Body of pancreas (tissue), 4 donors: ENCODE data around the gene ZNF883. TPM values are rescaled to one million over a fixed set of nuclear protein-coding genes. Genes with fewer than 3 reads are reported as not detected.

ENCODE experiments used
- ATAC-seq: fragments of 150-250 bp; one replicate; pipeline ENCODE4 v1.9.1; 2016
- DNase-seq, 4 donors: peaks; one replicate each; pipeline ENCODE4 v3.0.0-alpha.2; 2019
- H3K27ac ChIP-seq, 4 donors: fragments of 200-600 bp; sonication (generic); 1 replicate in 3 of 4; 2 replicates in 1 of 4; pipeline versions ENCODE4 v1.5.1 to v1.6.1; 2016 to 2019; ENCODE audit warnings: mild to moderate bottlenecking in 1 of 4, mixed read lengths in 1 of 4, moderate library complexity in 1 of 4
- H3K27me3 ChIP-seq, 2 donors: fragments of 200-600 bp; sonication (generic); one replicate each; pipeline ENCODE4 v1.6.0; 2016; ENCODE audit warnings: mild to moderate bottlenecking in 1 of 2
- H3K36me3 ChIP-seq, 2 donors: fragments of 200-600 bp; sonication (generic); replicated peaks in 1 of 2; 2 replicates each; pipeline ENCODE4 v1.5.1; 2016; ENCODE audit warnings: low read depth in 2 of 2; ENCODE audit not compliant: insufficient read depth in 1 of 2
- H3K4me1 ChIP-seq: fragments of 200-600 bp; sonication (generic); one replicate; pipeline ENCODE4 v1.6.0; 2016
- H3K4me3 ChIP-seq, 2 donors: fragments of 200-600 bp; sonication (generic); 1 replicate in 1 of 2; 2 replicates in 1 of 2; pipeline ENCODE4 v1.5.1; 2016 to 2019
- H3K9me3 ChIP-seq, 3 donors: fragments of 200-600 bp; sonication (generic); 1 replicate in 2 of 3; 2 replicates in 1 of 3; pipeline ENCODE4 v1.5.1; 2016
- POLR2A ChIP-seq, 3 donors: fragments of 450-650 bp; IDR thresholded peaks; one replicate each; pipeline ENCODE4 v1.6.1; 2016; ENCODE audit warnings: antibody characterized with exemption in 3 of 3, mild to moderate bottlenecking in 2 of 3
- WGBS, 2 donors: methylation state at CpG; one replicate each; pipeline ENCODE4 v1.1.5; 2017; 5-methylcytosine and 5-hydroxymethylcytosine counted together
- intact Hi-C: fragments of 100-400 bp; cut with DNase I; formaldehyde crosslinking; loops from one replicate; pipeline ENCODE4 v1.15.1; 2023
- total RNA-seq, 2 donors: library from RNA; depleted of rRNA; stranded (reverse); fragments of >200 nt; gene quantifications; one replicate each; pipeline ENCODE4 v1.1.0, GENCODE V29; 2016
- TF ChIP-seq, protein P1 (sequence below), 7 experiments: fragments of 450-650 bp in 4 of 7; fragments of 200-600 bp in 3 of 7; sonication (generic) in 3 of 7; IDR thresholded peaks; one replicate each; pipeline ENCODE4 v1.5.1; 2016 to 2019; ENCODE audit warnings: antibody characterized with exemption in 7 of 7

The ZNF883 gene
- total RNA-seq, 2 donors from 2014 or later, result 2.6 TPM; not detected in 1

DNA sequence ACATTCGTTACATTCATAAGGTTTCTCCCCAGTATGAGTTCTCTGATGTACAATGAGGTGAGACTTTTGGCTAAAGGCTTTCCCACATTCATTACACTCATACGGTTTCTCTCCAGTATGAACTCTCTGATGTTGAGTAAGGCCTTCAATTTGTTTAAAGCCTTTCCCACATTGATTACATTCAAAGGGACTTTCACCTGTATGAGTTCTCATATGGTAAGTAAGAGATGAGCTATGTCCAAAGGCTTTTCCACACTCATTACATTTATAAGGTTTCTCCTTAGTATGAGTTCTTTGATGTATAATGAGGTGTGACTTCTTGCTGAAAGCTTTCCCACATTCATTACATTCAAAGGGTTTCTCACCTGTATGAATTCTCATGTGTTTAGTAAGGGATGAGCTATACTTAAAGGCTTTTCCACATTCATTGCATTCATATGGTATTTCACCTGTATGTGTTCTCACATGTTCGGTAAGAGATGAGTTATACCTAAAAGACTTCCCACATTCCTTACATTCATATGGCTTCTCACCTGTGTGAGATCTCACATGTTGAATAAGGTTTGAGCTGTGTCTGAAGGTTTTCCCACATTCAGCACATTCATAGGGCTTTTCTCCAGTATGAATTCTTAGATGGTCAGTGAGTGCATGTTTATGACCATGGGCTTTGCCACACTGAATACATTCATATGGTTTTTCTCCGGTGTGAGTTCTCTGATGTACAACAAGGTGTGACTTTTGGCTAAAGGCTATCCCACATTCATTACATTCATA, 31.1 kb upstream of the ZNF883 start:
- no peaks in the 10 kb centered on the region for H3K27me3 ChIP-seq
- H3K4me3 ChIP-seq, result no peak overlapping the region
- peaks cover 0 to 63% (median 17%) of the 10 kb centered on the region in 3 donors for H3K9me3 ChIP-seq
- H3K27ac ChIP-seq, result no peak overlapping the region
- H3K36me3 ChIP-seq, result peaks cover 8 to 18% of the 10 kb centered on the region in 2 donors
- WGBS, 2 donors, result 78 to 87% methylated on average over 4 of the region's 4 CpGs
- no peaks in the 10 kb centered on the region for H3K4me1 ChIP-seq
- TF ChIP-seq POLR2A (IDR thresholded peaks at IDR 0.05), result no peak
- TF ChIP-seq, protein P1, sequence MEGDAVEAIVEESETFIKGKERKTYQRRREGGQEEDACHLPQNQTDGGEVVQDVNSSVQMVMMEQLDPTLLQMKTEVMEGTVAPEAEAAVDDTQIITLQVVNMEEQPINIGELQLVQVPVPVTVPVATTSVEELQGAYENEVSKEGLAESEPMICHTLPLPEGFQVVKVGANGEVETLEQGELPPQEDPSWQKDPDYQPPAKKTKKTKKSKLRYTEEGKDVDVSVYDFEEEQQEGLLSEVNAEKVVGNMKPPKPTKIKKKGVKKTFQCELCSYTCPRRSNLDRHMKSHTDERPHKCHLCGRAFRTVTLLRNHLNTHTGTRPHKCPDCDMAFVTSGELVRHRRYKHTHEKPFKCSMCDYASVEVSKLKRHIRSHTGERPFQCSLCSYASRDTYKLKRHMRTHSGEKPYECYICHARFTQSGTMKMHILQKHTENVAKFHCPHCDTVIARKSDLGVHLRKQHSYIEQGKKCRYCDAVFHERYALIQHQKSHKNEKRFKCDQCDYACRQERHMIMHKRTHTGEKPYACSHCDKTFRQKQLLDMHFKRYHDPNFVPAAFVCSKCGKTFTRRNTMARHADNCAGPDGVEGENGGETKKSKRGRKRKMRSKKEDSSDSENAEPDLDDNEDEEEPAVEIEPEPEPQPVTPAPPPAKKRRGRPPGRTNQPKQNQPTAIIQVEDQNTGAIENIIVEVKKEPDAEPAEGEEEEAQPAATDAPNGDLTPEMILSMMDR (IDR thresholded peaks at IDR 0.05), result no peak
- DNase-seq, result no peak
- intact Hi-C loops, result no loop called here
- no peak for ATAC-seq

DNA sequence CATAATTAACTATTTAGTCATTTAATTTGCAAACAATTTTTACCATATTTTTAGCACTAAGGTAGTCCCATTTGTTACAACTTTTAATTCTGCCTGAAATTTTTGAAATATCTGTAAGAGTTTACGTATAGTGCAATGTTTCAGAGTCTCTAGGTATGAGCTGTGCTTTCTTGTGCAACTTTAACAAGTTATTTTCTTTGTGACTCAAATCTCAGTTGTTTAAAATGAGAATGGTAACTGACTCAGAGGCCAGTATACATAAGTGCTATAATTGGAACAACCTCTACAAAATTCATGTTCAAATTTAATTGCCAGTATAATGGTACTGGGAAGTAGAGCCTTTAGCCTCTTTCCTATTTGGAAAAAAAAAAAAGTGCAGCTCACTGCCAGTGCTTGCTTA, 14.2 kb upstream of the ZNF883 start:
- DNase-seq (no peak), ATAC-seq (no peak)
- TF ChIP-seq, protein P1 (IDR thresholded peaks at IDR 0.05), result no peak
- TF ChIP-seq POLR2A (IDR thresholded peaks at IDR 0.05), result no peak
- Histone ChIP-seq H3K27ac (no peak overlapping the region), H3K4me3 (no peak overlapping the region), H3K4me1 (no peaks in the 10 kb centered on the region), H3K27me3 (no peaks in the 10 kb centered on the region), H3K9me3 (peaks cover 0 to 29% (median 0%) of the 10 kb centered on the region in 3 donors), H3K36me3 (no peaks in the 10 kb centered on the region)
- 43 to 50% methylated on average over 1 of the region's 1 CpG for WGBS, 2 donors
- intact Hi-C loops, result no loop called here

DNA sequence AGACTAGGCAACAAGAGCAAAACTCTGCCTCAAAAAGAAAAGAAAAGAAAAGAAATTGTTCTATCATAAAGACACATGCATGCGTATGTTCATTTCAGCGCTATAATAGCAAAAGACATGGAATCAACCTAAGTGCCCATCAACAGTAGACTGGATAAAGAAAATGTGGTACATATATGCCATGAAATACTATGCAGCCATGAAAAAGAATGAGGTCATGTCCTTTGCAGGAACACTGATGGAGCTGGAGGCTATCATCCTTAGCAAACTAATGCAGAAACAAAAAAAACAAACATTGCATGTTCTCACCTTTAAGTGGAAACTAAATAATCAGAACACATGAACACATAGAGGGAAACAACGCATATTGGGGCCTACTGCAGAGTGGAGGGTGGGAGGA, 6.3 kb upstream of the ZNF883 start:
- intact Hi-C loops, result no loop called here
- no peaks in the 10 kb centered on the region for H3K27me3 ChIP-seq
- TF ChIP-seq, protein P1 (IDR thresholded peaks at IDR 0.05), result no peak
- TF ChIP-seq POLR2A (IDR thresholded peaks at IDR 0.05), result no peak
- H3K27ac ChIP-seq, result no peak overlapping the region
- H3K36me3 ChIP-seq, result no peaks in the 10 kb centered on the region
- 81 to 86% methylated on average over 3 of the region's 3 CpGs for WGBS, 2 donors
- H3K4me1 ChIP-seq, result no peaks in the 10 kb centered on the region
- peaks cover 0 to 14% (median 0%) of the 10 kb centered on the region in 3 donors for H3K9me3 ChIP-seq
- DNase-seq (no peak), ATAC-seq (no peak)
- no peak overlapping the region for H3K4me3 ChIP-seq

DNA sequence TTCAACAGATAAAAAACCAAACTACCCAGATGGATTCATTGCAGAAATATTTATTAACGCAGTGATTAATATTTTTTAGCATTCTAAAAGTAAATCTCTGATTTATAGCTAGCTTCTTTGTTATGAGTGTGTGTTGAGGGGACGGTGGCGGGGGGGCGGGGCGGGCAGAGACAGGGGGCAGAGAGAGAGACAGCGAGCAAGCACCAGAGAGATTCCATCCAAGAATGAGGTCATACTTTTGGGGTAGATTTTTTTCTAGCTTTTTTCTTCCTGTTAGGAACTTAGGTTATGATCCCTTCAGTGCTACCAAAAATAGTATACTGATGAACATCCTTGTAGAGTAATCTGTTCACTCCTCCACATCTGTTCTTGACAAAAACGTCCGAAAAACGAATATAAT, 500 bp upstream of the ZNF883 start:
- no peaks in the 10 kb centered on the region for H3K4me1 ChIP-seq
- no peaks in the 10 kb centered on the region for H3K9me3 ChIP-seq
- intact Hi-C loops, result no loop called here
- DNase-seq (no peak), ATAC-seq (no peak)
- TF ChIP-seq POLR2A (IDR thresholded peaks at IDR 0.05), result no peak
- TF ChIP-seq, protein P1 (IDR thresholded peaks at IDR 0.05), result no peak
- H3K36me3 ChIP-seq, result no peaks in the 10 kb centered on the region
- no peak overlapping the region for H3K27ac ChIP-seq
- H3K27me3 ChIP-seq, result no peaks in the 10 kb centered on the region
- no peak overlapping the region for H3K4me3 ChIP-seq
- WGBS, 2 donors, result 14 to 18% methylated on average over 9 of the region's 9 CpGs

DNA sequence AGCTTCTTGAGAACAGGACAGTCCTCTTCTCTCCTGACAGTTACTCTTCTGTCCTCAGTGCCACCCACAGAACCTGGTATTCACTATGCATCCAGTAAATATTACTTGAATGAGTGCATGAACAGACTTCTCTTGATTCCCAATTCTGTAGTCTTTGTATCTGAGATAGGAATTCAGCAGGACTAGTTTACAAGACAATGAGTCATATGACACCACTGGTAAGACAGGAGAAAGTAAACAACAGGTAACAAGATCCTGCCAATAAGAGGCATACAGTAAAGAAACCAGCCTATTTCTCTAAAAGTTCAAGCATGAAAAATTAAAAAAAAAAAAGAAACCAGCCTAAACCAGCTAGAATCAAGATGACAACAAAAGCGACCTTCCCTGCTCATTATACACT, 6.2 kb downstream of the ZNF883 start:
- DNase-seq (no peak), ATAC-seq (no peak)
- Histone ChIP-seq H3K27me3 (no peaks in the 10 kb centered on the region), H3K4me1 (no peaks in the 10 kb centered on the region), H3K4me3 (no peak overlapping the region), H3K27ac (no peak overlapping the region), H3K36me3 (peaks cover 0 to 3% of the 10 kb centered on the region in 2 donors), H3K9me3 (peaks cover 0 to 10% (median 0%) of the 10 kb centered on the region in 3 donors)
- intact Hi-C loops, result no loop called here
- TF ChIP-seq POLR2A (IDR thresholded peaks at IDR 0.05), result no peak
- TF ChIP-seq, protein P1 (IDR thresholded peaks at IDR 0.05), result no peak
- WGBS, 2 donors, result 39 to 43% methylated on average over 1 of the region's 1 CpG
